NCI-H1092 (cell line): Measurements from ENCODE around the gene FLRT2.

Experiments used
- DNase-seq: peaks from one replicate; lab custom pipeline; 2025; lab: John Stamatoyannopoulos, UW

FLRT2 gene

GRCh38 chr14:85529803-85530574, at the start of gene FLRT2:
Gene FLRT2, plus strand, starts transcription at chr14:85530144. Its CDS starts 91,371 bp downstream, at chr14:85621515.
- DNase-seq = no peak

- no peak for DNase-seq
Observed at GRCh38 chr14:85481471-85481870, 48.5 kb upstream of the FLRT2 start.

GRCh38 chr14:85482552-85482951, 47.4 kb upstream of the FLRT2 start:
- no peak for DNase-seq

GRCh38 chr14:85483037-85483436, 46.9 kb upstream of the FLRT2 start:
- DNase-seq = no peak

DNA sequence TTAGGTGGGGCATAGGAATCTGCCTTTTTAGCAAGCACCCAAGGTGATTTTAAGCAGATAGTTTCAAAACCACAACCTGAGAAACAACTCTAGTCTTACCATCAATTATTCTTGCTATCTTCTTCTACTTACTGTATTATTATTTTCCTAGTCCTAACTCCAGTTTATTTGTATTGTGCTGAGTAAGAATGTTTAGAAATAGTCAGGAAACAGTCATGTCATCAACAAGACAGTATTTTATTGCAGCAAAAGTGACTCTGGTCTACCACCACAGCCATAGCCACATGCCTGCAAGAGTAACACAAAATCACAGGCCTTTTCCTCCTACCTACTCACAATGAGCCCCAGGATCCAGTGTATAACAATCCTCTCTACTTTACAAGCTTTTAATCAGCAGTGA, 46.3 kb upstream of the FLRT2 start:
- DNase-seq = no peak

- DNase-seq = no peak
Observed at GRCh38 chr14:85487215-85487614, 42.7 kb upstream of the FLRT2 start.

DNA sequence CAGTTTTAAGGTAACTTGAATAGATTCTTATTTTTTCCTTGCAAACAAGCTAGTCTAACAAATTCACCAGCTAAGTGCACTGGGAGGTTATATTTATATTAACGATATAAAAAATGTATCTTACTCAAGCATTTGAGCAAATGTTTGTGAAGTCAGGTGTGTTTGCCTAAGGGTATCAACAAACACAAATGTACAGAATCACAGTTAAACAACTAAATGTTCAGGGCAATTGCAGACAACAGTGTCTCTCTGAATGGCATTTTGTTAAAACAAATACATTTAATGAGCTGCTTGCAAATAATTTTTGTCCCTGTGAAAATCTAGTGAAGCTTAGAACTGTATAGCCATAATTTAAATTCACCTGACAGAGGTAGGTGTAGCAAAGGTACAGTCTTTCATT, 28.2 kb upstream of the FLRT2 start:
- DNase-seq = no peak

- DNase-seq = no peak
Observed at GRCh38 chr14:85508863-85509262, 21.1 kb upstream of the FLRT2 start.

GRCh38 chr14:85512451-85512850, 17.5 kb upstream of the FLRT2 start:
- no peak for DNase-seq

DNA sequence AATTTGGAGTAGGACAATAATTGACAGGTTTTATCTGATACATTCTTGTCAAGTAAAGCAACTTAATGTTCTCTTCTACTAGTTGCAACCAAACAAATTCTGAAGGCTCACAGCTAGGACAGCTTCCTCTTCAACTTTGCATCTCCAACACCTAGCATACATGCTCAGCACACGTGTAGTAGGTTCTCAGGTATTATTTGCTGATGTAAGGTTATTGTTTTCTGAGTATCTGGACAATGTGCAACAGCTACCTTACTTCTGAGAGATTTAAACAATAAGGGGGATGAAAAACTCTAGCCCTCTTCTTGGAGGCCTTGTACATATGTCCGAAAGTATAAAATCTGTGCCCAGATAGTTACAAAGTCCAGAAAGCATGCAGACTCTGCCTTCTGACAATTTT, 15.5 kb upstream of the FLRT2 start:
- no peak for DNase-seq

DNA sequence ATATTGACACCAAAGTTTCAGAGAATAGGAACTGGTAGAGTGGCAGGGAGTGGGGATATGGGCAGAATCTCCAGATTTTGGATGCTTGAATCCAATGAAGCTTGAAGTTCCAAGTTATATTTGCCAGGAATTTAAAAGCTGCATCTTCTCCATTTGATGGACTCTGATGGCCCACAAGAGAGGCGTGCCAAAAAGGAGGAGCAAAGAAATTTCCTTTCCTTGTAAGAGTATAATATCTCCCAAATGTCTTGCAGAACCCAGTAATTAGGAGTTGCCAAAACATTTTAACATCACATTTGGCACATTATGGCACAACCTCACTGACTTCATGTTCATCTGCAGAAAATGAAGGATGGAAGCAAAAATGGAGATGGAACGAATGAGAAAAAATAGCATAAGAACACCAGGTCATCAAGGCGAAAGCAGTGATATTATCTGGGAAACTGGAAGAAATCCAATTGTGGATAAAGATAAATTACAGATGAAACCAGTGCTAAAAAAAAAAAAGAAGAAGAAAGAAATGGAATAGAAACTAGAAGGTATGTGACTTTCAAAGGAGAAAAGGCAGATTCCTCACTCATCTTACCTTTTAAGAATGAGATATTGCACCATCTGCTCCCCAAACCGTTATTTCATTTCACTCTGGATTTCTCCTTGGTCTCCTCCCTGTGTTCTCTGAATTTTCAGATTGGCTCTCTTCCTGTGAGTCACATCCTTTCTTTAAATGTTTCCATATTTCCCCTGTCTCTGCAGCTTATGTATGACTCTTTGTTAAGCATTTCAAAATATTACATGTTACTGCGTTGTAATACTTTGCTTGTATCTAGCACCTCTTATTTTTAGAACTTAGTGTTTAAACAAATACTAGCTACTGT, 13.5 kb upstream of the FLRT2 start:
- no peak for DNase-seq

DNA sequence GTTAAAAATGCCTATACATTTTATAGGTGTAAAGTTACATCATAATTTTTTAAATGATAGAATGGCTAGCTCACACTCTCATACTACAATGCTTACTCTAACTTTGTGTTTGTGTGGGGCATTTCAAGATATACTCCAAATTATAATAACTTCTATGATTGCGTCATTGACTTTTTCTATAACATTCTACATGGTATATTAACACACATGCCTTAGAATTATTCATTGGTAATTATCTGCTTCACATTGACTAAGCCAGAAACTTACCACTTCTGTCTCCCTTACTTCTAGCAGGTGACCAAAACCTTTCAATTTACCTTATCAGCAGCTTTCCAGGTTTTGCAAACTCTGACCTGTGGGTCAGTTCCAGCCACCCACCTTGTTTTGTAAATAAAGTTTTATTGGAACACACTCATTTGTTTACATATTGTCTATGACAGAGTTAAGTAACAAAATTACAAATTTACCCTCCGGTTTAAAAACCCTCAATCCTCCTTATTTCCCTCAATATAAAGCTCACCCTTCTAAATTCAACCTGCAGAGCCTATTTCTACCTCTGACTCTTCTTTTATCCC, 12.7 kb upstream of the FLRT2 start:
- DNase-seq = no peak

DNA sequence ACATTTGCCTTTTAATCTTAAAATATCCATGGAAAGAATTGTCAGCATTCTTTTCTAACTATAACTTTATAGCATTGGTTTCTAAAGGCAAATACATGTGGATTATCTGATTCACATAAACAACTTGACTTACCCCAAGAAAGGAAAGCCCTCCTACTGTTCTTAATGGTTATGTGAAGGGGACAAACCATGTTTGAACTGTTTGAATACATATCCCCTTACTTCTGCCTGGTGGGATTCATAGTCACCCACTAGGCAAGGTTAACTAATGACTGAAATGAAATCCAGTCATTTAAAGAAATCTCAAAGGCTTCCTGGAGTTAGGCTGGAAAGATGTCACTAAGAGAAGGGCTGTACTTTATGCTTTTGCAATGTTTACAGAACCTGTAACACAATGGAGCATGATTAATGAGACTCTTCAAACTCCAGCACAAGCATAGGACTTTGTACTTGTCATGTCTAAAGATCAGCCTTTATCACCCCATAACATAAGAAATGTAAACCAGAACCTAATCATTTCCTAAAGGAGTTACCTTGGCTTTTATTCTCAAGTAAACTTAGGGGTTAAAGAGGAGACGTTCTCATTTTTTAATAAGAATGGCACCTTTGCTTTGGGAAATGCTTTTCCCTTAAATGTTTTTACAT, 10.2 kb upstream of the FLRT2 start:
- DNase-seq = no peak

DNA sequence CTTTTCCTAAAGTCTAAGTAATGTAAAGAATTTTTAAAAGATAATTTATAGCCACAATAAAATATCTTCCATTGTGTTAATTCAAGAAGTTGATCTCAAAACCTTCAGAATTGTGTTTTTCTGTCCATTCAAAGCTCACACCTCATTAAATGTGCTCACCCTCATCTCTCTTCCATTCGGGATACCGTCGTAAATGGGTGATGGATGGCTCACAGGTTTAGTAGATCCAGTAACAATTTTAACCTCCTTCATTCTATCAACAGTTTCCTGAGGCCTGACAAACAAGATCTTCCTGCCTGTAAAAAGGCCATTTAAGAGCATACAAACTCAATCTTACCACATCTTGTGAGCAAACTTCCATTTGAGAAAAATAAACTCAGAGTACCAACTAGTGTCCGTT, 9.4 kb upstream of the FLRT2 start:
- DNase-seq = no peak

GRCh38 chr14:85523624-85524023, 6.3 kb upstream of the FLRT2 start:
- DNase-seq = no peak

DNA sequence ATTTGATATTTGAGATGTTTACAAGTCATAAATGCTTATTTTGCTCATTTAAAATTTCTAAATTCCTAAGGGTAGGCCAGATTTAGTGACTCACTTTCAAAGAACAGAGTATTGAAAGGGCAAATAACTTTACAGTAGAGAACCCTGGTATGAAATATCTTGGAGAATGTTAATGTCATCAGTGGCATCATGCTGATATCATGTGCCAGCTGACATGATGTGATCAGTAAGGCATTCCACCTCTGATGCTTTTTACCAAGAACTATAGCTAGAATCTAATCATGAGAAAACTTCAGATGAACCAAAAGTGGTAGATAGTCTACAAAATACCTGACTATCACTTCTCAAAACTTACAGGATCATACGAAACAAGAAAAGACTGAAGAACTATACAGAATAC, 2.9 kb upstream of the FLRT2 start:
- no peak for DNase-seq

DNA sequence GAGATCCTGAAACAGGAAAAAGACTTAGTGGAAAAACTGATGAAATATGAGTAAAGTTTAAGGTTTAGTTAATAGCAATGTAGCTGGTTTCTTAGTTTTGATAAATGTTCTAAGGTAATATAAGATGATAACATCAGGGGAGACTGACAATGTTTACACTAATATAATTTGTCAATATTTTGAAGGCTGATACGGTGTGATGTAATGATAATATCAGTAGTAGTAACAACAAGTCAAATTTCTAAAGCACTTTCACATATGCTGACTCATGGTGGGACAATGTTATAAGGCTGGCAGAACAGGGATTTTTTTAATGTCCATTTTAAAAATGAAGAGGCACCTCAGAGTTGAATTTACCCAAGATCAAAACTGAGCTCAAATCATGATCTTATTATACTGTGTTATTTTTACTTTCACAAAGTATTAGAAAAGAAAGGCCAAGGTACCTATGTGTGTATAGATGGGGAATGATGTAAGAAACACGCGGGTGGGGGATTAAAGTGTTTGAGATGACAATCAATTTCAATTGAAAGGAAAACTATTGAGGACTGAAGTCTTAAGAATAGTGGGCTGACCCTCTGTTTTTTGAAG, 2.4 kb upstream of the FLRT2 start:
- DNase-seq = no peak

DNA sequence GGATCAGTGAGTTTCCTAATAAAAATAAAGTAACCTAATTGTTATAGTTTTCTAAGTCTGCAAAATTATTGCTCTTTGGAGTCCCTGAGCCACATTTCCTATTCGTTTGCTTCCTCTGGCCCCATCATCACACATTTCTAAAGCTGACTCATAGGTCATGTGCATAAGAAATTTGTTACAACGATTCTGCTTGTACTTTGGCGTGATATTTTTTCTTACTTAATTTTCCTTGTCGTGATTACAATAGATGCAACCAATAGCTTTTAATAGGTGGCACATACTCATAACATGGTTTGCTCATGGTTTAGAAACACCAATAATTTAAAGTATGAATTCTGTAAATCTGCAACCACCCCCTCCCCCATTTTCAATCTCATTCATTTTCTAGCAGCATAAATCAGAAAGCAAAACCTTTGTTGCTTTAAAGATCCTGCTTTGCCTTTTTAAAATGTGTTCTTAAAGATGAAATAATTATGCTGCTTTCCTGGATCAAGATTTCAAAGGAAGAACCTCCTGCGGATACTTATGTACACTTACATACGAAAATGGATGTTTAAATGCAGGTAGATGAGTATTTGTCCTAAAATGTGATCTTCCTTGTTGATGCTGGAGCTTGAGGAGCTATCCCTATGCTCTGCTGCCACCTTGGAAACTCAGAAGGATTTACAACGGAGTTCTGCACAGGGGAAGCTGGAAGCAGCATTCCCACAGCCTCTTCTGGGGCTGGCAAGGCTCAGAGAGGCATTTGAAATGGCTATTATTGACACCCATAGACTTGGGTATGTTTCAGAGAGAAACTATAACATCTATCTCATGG, 1.7 kb upstream of the FLRT2 start:
- DNase-seq = no peak

DNA sequence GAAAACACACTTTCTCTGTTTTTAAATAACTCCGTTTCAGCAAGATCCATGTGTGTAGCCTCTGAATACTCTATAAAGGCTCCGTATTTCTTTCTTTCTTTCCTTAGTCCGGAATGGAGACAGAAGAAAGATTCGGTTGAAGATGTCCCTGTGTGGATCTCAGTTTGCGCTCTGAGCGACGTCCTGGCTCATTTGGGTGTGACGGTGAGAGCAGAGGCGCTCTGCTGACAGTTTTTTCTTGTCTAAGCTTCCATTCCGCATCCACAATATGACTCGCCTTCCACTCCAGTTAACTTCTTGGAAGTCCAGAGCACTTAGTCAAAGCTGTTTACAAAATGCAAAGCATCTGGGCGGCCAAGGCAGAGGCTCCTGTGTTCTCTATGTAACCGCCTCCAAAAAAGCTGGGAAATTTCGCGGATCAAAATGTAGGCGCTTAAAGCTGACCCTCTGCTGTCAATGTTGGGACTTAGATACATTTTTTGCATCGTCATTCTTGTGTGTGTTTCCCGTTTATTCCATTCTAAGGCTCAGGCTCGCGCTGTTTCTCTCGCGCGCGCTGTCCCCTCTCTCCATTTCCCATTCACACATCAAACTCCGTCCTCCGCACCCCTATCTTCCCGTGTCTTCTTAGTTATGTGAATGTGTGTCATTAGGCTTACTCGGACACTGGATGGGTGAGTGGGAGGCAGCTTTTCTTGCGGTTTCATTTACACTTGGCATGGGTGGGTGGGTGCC, 880 bp upstream of the FLRT2 start:
- no peak for DNase-seq

DNA sequence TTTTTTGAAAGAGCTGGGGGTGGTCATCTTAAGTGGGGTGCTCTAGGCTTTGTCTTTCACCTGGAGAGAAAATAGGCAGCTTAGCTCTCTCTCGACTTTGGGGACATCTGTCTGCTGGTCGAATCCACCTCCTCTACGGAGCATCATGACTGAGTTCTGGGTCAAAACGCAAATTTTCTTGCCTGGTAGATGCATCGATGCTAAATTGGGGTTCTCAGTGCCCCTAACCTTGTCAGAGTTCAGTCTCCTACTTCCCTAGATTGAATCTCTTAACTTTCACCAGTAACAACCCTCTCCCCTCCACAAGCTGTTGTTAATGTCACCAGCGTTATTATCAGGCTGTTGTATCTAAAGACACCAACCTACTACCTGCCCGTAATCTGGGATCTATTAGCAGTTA, 682 bp downstream of the FLRT2 start:
- no peak for DNase-seq
